Activated CD4-positive, alpha-beta T cell treated with anti-CD3 and anti-CD28 coated beads, Interleukin-2, Interleukin-4, amounts not matched to agents 100 ng/mL and 50 ng/mL, durations not matched to agents 16 hours and 8 hours (primary cell): ENCODE results near the gene SLC13A3.

Source experiments
- DNase-seq: peaks from one replicate; pipeline ENCODE4 v3.0.0-alpha.2; 2020; ENCODE audit warnings: low spot score

The SLC13A3 gene

DNA sequence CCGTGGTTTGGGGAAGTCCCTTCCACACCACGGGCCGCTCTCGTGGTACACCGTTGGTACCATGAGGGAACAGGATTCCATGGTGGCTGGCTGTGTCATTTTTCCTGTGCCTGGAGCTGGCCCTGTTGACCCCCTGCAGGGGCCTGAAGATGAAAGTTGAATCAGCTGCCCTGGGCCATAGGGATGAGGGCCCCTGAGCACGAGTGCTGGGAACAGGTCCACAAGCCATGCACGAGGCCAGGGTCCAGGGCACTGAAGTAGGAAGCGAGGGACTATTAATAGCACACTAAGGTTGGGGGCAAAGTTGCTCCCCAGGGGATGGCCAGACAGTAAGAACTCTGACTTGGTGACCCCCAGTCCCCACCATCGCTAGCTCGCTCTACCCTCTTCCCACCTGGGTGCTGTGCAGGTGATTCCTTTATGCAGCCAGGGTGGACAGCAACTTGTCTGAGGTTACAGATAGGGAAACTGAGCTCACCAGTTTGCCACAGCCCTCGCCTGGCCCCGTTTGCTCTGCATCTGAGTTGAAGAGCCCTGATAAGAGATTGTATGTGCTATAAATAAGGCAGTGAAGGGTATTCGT lies 46.6 kb downstream of the SLC13A3 start:
- no peak for DNase-seq

GRCh38 chr20:46602429-46602828 lies 48.8 kb downstream of the SLC13A3 start:
- DNase-seq, result no peak

DNA sequence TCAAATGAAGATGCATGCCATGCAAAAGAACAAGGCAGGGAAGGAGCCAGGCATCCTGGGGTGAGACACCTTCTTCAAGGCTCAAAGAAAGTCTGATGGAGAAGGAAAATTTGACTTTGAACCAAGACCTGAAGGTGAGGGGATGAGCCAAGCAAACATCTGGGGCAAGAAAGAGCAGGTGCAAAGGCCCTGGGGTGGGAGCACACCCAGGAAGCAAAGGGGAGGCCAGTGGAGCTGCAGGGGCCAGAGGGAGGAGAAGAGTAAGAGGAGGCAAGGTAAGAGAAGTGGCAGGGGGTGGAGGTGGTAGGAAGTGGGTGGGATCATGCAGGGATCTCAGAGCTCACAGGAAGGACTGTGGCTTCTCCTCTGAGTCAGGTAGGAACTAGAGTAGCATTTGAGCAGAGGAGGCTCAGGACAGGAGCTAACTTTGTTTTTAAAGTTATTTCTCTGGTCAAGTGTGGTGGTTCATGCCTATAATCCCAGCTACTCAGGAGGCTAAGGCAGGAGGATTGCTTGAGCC lies 49.6 kb downstream of the SLC13A3 start:
- no peak for DNase-seq

GRCh38 chr20:46600286-46600752 lies 50.9 kb downstream of the SLC13A3 start:
- DNase-seq, result no peak

DNA sequence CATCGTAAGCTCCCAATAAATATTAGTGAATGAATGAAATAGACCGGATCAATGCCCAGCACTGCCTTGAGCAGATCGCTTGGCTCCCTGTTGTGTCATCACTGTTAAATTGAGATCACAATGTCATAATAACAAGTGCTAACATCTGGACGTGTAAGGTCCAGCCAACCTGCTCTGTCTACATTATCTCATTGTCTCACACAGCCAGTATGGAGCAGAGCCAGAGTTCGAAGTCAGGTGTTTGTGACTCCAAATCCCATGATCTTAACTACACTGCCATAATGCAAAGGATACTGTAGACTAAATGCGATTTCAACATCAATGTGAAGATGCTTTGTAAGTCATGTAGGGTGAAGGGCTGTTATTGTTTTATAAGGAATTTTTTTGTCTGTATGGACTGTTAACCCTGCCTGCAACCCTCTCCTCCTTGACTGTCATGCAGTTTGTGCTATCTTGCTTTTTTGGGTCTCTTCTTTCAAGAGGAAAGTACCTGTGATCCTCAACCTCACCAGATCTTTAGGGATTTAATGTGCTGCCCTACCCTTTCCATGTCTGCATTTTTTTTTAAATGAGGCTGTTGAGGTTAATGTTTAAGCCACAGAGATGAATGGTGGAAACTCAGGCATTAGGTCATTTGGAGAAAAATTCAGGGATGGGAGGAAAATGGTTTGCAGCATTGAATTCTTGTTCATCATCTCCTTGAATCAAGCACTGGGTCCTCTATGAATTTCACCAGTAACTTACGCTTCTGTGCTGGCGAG lies 51.9 kb downstream of the SLC13A3 start:
- DNase-seq, result no peak

DNA sequence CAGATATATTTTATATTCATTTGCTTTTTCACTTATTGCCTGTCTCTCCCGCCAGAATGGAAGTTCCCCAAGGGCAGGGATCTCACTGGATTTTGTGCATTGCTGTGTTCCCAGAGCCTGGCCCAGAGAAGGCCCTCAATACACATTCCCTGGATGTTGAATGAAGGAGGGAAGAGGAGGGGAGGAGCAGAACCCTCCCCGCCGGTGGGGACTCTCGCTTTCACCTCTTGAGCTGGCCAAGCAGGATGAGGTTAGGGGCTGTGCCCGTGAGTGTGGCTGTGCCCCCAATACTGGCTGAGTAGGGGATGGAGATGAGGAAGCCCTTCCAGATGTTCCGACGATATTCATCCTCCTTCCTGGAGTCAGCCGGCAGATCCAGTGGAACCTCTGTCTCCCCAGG lies 55.3 kb downstream of the SLC13A3 start:
- DNase-seq, result no peak

DNA sequence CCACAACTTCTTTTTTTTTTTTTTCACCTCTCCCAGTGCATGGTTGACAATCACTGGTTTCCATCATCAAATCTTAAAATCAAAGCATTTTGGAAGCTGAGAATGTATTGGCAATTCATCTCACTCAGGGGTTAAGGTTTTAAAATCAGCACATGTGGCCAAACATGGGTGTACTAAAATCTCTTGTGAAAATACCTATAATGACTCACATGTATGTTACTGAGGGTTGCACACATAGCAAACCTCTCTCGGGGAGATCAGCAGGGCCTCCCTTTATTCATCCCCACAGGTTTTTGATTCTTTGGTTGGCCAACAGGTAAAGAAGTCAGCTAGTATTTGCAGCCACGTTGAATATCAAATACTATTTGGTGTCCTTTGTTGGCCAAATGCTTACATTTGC lies 56.5 kb downstream of the SLC13A3 start:
- DNase-seq, result no peak

DNA sequence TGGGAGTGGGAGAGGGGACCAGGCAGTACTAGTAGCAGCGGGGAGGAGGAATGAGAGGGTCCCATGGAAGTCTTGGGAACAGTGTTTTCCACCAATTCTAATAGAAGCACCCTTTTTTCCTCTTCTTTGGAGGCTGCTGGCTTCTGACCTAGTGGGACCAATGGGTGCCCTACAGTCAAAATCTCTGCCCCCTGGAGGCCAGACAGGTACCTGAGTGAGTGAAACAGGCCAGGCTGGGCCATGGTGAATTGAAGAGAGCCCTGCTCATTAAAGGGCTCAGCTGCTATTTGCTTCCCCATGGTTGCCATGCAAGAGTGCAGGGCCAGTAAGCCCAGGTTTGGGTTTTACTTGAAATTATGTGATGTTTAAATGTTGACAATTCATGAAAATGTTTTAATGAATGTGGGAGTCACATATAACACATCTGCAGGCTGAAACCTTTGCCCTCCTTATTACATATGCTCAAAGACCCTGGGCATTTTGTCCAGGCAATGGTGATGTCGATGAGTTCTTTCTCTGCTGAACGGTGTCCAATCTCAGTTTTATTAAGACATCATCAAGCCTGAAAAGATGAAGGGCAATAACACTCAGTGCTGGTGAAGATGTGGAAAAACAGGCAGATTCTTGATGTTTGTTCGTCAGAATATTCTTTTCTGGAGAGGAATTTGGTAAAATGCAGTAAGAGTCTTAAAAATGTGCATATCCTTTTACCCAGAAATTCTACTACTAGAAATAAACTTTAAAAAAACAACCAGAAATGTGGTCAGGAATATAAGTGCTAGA lies 58.5 kb downstream of the SLC13A3 start:
- DNase-seq, result no peak

- no peak for DNase-seq
These were observed 60.8 kb downstream of the SLC13A3 start for GRCh38 chr20:46590443-46590842.

- DNase-seq, result no peak
These were observed 62.4 kb downstream of the SLC13A3 start for GRCh38 chr20:46588532-46589511.

DNA sequence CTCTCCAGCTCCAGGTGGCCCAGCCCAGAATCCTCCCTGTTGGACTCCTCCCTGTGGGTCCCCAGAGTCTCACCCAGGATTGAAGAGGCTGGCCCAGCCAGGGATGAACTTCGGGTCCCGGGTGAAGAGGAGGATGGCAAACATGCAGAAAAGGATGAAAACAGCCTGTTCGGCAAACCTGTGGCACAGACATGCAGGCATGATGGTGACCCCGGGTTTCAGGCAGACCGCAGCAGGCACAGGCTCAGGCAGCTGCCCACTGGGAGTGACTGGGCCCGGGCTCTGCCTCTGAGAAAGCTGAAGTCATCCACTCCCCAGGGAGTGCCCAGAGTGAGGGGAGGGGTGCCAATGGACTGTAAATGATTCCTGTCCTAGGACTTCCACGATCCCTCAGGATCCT lies 63.3 kb downstream of the SLC13A3 start:
- DNase-seq, result no peak

DNA sequence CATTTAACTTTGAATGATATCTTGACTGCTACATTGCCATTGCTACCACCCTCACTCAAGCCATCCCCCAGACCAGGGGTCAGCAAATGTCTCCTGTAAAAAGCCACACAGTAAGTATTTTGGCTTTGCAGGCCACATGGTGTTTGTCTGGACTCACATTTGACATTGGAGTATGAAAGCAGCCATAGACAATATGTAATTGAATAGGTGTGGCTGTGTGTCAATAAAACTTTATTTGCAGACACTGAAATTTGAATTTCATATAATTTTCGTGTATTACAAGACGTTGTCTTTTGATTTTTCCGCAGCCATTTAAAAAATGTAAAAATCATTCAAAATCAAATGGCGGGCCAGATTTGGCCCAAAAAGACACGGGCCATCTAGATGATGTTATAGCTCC lies 64.5 kb downstream of the SLC13A3 start:
- DNase-seq, result no peak

GRCh38 chr20:46584508-46584907 lies 66.8 kb downstream of the SLC13A3 start:
- no peak for DNase-seq

DNA sequence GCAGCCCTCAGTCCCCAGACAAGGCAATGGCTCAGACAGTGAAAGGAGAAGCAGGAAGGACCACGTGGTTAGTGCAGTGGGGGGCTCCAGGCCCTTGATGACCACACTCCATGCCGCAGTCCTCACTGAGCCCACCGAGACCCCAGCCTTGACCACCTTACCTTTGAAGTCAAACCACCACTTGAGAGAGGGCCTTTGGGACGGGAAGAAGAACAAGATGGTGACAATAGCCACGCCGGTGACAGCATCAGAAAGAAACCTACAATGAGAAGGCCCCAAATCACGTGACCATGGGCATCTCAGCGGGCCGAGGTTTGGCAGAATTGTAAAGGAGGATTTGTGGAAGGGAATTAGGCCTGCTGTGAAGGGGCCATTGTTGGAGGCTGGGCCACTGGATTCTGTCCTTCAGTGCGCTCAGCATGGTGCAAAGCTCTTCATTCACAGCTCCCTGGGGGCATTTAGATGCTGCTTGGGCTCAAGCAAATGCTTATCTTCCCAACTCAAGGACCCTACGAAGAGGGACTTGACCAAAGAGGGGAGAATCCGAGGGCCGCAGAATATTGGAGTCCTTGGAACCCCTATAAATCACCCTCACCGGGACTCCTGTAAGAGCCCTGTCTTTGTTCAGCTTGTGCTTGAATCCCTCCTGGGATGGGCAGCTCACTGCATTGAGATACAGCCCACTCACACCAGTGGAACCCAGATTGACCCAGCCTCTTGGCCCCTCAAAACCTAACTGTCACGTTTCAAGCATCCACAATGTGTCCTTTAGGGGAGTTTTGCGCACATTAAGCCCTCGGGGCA lies 67.6 kb downstream of the SLC13A3 start:
- no peak for DNase-seq

- no peak for DNase-seq
These were observed 68.6 kb downstream of the SLC13A3 start for GRCh38 chr20:46582648-46583047.

GRCh38 chr20:46581391-46581790 lies 69.9 kb downstream of the SLC13A3 start:
- no peak for DNase-seq

- DNase-seq, result no peak
These were observed 70.5 kb downstream of the SLC13A3 start for GRCh38 chr20:46580613-46581205.

GRCh38 chr20:46578745-46579144 lies 72.5 kb downstream of the SLC13A3 start:
- no peak for DNase-seq

DNA sequence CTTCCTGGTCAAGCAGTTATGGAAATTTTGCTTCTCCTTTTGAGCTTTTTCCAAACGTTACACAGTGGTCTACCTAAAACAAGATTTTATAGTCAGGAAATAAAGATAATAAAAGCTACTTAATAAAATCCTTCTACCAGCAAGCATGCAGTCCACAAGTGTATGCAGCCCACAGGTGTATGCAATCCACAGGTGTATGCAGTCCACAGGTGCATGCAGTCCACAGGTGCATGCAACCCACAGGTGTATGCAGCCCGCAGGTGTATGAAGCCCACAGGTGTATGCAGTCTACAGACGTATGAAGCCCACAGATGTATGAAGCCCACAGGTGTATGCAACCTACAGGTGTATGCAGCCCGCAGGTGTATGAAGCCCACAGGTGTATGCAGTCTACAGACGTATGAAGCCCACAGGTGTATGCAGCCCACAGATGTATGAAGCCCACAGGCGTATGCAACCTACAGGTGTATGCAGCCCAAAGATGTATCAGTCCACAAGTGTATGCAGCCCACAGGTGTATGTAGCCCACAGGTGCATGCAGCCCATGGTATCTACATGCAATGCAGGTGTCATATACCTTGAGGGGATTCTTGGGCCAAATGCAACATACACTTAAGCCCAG lies 74.4 kb downstream of the SLC13A3 start:
- no peak for DNase-seq

- no peak for DNase-seq
These were observed 75.3 kb downstream of the SLC13A3 start for GRCh38 chr20:46575937-46576461.
